ENCODE data around the gene DOCK2. TPM values are rescaled to one million over a fixed set of nuclear protein-coding genes. Genes with fewer than 3 reads are reported as not detected.

Gene DOCK2
- total RNA-seq, 1 experiment from 2014 or later: 1.4 TPM

GRCh38 chr5:169850409-169850808 lies 213.3 kb downstream of the DOCK2 start:
- Histone ChIP-seq H3K4me1 (ENCODE audit: control insufficient read depth, insufficient read depth, low read length) (no peaks in the 10 kb centered on the region), H3K4me3 (ENCODE audit: low read depth in 2 of 2, low read length in 2 of 2) (no peak overlapping the region), H3K27ac (ENCODE audit: low read length) (no peak overlapping the region), H3K36me3 (ENCODE audit: control insufficient read depth, insufficient read depth, low read length) (no peaks in the 10 kb centered on the region), H3K27me3 (ENCODE audit: control insufficient read depth, insufficient read depth, low read length) (no peaks in the 10 kb centered on the region), H3K9me3 (ENCODE audit: control insufficient read depth, insufficient read depth, low read depth, low read length) (peaks cover 11% of the 10 kb centered on the region; the same call in 1 of the 2 replicates)
- POLR2A ChIA-PET: interaction anchor here (0.7 kb wide), 1 partner anchor 48 kb away, joined by 3 read pairs; no protein-coding TSS in a partner anchor
- CTCF ChIA-PET: no interaction called here
- TF ChIP-seq POLR2AphosphoS5 (IDR thresholded peaks at IDR 0.05; ENCODE audit: low read depth, low read length): no peak
- no peak for TF ChIP-seq TCF7L2 (IDR thresholded peaks at IDR 0.05; ENCODE audit: low read depth, low read length)
- TF ChIP-seq CTCF (IDR thresholded peaks at IDR 0.05): peak; percentile 18; the same call in 1 of the 2 replicates
- no peak for TF ChIP-seq SIN3A (IDR thresholded peaks at IDR 0.05; ENCODE audit: borderline replicate concordance, insufficient read depth, low read depth, low read length)
- in situ Hi-C loops (cut with HindIII; ENCODE audit: low pct_unique_long_range_greater_than_20kb, low sequenced_read_pairs): no loop called here
- intact Hi-C loops (cut with micrococcal nuclease; ENCODE audit: unreplicated experiment): no loop called here
- DNase-seq (ENCODE audit: low read depth, low spot score) (no peak), ATAC-seq (no peak)
- no TSS peak for BruUV-seq (replicated peaks)

- ChIA-PET POLR2A (interaction anchor here (0.7 kb wide), 1 partner anchor 47 kb away, joined by 3 read pairs; no protein-coding TSS in a partner anchor), CTCF (no interaction called here)
- TF ChIP-seq TCF7L2 (IDR thresholded peaks at IDR 0.05; ENCODE audit: low read depth, low read length): no peak
- TF ChIP-seq POLR2AphosphoS5 (IDR thresholded peaks at IDR 0.05; ENCODE audit: low read depth, low read length): no peak
- TF ChIP-seq SIN3A (IDR thresholded peaks at IDR 0.05; ENCODE audit: borderline replicate concordance, insufficient read depth, low read depth, low read length): no peak
- no peak for TF ChIP-seq REST (IDR thresholded peaks at IDR 0.05; ENCODE audit: insufficient read depth in 1 of 2, low read depth in 2 of 2, low read length in 1 of 2)
- TF ChIP-seq CTCF (IDR thresholded peaks at IDR 0.05): no peak
- H3K4me3 ChIP-seq (ENCODE audit: low read depth in 2 of 2, low read length in 2 of 2): no peak overlapping the region
- H3K36me3 ChIP-seq (ENCODE audit: control insufficient read depth, insufficient read depth, low read length): no peaks in the 10 kb centered on the region
- no peak for DNase-seq (ENCODE audit: low read depth, low spot score)
- BruUV-seq (replicated peaks): no TSS peak
- H3K4me1 ChIP-seq (ENCODE audit: control insufficient read depth, insufficient read depth, low read length): no peaks in the 10 kb centered on the region
- in situ Hi-C loops (cut with HindIII; ENCODE audit: low pct_unique_long_range_greater_than_20kb, low sequenced_read_pairs): no loop called here
- no peak overlapping the region for H3K27ac ChIP-seq (ENCODE audit: low read length)
- ATAC-seq: no peak
- intact Hi-C loops (cut with micrococcal nuclease; ENCODE audit: unreplicated experiment): no loop called here
- H3K27me3 ChIP-seq (ENCODE audit: control insufficient read depth, insufficient read depth, low read length): no peaks in the 10 kb centered on the region
- peaks cover 11% of the 10 kb centered on the region; the same call in 1 of the 2 replicates for H3K9me3 ChIP-seq (ENCODE audit: control insufficient read depth, insufficient read depth, low read depth, low read length)
Observed at GRCh38 chr5:169851321-169851850, 214.3 kb downstream of the DOCK2 start.
